VCaP (cell line): ENCODE data around the gene RHBG.
A peak's percentile ranks its signal among the peaks of the same experiment; 100 is the strongest.
"Not testable (repeated sequence)": the region's sequence is repeated elsewhere in the genome, so short reads cannot be mapped to it uniquely, and the experiment has no call there.

ENCODE experiments used
- H3K27ac ChIP-seq: fragments of 450-650 bp; 2 replicates; pipeline ENCODE4 v1.5.1; 2017
- TF ChIP-seq, protein P1 (sequence below): fragments of 450-650 bp; conservative IDR thresholded peaks from 2 replicates; pipeline ENCODE4 v1.5.1; 2017; ENCODE audit warnings: mild to moderate bottlenecking, moderate library complexity

Gene RHBG

DNA sequence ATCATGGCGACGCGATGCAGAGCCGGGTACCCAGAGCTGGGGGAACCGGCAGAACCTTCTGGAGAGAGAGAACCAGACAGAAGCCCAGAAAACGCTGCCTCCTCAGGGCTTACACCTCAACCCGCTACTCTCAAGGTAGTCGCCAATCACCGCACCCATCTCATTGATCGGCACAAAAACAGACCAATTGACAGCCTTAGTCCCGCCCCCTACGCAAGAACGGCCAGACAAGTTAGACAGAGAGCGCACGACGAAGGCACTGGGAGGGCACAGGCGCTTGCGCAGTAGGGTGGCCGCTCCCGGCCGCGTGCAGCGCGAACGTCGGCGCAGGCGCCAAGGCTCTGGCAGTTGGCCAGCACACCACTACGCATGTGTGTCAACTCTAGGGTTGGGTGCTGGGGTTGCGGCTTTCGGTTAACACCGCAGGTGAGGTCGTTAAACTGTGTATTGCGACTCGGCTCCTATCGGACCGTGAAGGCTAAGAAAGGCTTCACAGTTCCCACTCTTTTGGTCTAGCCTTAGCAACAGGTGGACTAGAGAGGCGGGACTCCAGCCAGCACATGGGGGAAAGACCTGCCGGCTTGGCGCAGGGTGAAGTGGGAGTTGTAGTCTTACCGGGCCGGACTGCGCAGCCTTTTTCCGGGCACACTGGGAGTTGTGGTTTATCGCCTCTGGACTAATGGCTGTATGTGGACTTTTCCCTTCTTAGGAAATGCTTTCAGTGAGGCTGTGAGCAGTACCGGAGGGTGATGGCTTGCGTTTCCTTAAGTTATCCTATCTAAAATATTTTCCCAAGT lies 30.6 kb upstream of the RHBG start, which contains the start of the genes CCT3 and TSACC:
TSS of gene CCT3 (minus strand) at position 113 of the 797 bp plus-strand sequence. CDS start at position 5, 108 bp downstream.
TSS of gene TSACC (plus strand) at position 347 of the 797 bp plus-strand sequence. CDS start 1,232 bp downstream, outside the sequence.
- TF ChIP-seq, protein P1, sequence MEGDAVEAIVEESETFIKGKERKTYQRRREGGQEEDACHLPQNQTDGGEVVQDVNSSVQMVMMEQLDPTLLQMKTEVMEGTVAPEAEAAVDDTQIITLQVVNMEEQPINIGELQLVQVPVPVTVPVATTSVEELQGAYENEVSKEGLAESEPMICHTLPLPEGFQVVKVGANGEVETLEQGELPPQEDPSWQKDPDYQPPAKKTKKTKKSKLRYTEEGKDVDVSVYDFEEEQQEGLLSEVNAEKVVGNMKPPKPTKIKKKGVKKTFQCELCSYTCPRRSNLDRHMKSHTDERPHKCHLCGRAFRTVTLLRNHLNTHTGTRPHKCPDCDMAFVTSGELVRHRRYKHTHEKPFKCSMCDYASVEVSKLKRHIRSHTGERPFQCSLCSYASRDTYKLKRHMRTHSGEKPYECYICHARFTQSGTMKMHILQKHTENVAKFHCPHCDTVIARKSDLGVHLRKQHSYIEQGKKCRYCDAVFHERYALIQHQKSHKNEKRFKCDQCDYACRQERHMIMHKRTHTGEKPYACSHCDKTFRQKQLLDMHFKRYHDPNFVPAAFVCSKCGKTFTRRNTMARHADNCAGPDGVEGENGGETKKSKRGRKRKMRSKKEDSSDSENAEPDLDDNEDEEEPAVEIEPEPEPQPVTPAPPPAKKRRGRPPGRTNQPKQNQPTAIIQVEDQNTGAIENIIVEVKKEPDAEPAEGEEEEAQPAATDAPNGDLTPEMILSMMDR = no peak
- H3K27ac ChIP-seq = peak within 1 kb of the TSS; percentile 91

DNA sequence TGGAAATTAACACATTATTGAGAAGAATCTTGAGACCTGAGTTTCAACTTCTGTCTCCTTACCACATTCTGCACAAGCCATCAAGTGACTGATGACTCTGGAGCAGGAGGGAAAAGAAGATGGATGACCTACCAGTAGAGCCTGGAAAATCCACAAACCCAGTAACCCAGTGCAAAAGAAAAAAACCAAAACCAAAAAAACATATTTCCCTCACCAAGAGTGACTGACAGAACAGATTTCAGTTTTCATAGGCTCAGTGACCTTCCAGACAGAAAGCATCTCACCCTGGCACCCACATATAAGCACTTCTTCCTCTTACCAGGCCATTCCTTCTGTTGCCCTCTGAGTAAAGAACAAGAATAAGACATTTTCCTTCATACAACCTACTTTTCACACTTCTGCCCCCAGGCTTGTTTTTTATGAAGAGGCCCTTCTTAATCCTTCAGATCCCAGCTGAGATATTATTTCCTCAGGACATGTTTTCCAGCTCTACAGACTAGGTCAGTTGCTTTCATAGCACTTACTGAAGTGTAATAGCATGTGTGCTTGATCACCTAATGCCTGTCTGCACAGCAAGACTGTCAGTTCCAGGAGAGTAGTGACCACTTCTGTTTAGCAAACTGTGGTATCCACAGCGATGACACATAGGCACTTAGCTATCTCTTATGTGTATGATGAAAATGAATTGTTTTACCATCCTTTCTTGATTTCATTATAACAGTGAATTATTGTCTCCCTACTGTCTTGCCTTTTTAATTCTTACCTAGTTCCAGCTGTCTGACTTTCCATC lies 26.6 kb upstream of the RHBG start:
- H3K27ac ChIP-seq = no peak overlapping the region
- TF ChIP-seq, protein P1 = no peak

DNA sequence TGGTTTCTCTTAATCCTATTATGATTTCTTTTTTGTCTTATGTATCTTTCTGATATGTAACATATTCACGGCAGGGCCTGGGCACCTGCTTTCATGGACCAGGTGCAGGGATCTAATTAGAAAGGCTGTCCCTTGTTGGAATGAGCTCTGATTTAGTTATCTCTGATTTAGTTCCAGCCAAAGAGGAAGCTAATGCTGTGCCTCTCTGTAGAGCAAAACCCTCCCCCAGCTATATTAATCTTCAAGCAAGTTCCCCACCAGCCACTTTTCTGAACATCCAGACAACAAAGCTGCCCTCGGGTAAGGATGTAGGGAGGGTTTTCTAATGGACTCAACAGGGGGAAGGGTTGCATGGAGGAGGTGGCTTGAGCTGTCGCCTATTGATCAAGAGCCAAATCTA lies 24.6 kb upstream of the RHBG start:
- TF ChIP-seq, protein P1 = no peak
- H3K27ac ChIP-seq = no peak overlapping the region

GRCh38 chr1:156346035-156346434 lies 23.0 kb upstream of the RHBG start:
- H3K27ac ChIP-seq = not testable (repeated sequence)

- TF ChIP-seq, protein P1 = no peak
- no peak overlapping the region for H3K27ac ChIP-seq
Measured at GRCh38 chr1:156346636-156347035, 22.4 kb upstream of the RHBG start.

- H3K27ac ChIP-seq = no peak overlapping the region
- TF ChIP-seq, protein P1 = no peak
Measured at GRCh38 chr1:156347331-156347730, 21.7 kb upstream of the RHBG start.

DNA sequence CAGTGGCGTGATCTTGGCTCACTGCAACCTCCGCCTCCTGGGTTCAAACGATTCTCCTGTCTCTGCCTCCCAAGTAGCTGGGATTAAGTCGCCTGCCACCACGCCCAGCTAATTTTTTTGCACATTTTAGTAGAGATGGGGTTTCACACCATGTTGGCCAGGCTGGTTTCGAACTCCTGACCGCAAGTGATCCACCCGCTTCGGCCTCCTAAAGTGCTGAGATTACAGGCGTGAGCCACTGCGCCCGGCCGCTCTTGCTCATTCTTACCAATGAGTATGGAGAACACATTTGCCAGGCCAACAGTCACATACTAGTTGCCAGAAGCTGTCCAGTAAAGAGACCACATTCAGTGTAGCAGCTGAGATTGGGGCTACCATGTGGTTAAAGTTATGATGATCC lies 16.5 kb upstream of the RHBG start:
- H3K27ac ChIP-seq = not testable (repeated sequence)

DNA sequence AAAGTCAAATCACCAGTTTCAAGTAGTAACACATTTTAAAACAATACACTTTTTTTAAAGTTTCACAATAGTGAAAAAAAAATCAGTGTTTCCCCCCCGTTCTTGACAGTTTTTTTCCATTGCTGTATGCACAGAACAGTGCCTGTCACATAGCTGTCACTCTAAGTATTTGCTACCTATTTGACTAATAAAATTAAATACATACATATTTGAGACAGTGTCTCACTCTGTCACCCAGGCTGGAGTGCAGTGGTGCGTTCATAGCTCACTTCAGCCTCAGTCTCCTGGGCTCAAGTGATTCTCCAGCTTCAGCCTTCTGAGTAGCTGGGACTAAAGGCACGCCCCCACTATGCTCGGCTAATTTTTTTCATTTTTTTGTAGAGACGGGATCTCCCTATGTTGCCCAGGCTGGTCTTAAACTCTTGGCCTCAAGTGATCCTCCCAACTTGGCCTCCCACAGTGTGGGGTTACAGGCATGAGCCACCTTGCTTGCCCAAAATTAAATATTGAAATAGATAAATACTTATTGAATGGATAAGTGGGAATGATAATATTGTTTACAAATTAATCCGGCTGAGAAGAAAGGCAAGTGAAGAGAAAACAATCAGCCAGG lies 12.6 kb upstream of the RHBG start:
- TF ChIP-seq, protein P1 = no peak
- peak overlapping the region; percentile 31; the same call in 1 of the 2 replicates for H3K27ac ChIP-seq
